SHP77 treated with DMSO at 0.1 percent for 48 hours (cell line): ENCODE results near the gene AKR7A3.
"Not testable (repeated sequence)": the region's sequence is repeated elsewhere in the genome, so short reads cannot be mapped to it uniquely, and the experiment has no call there.

Experiments
- DNase-seq: peaks from one replicate; lab custom pipeline; 2025; lab: John Stamatoyannopoulos, UW

AKR7A3 gene

GRCh38 chr1:19317126-19317910, 28.7 kb upstream of the AKR7A3 start:
- no peak for DNase-seq

GRCh38 chr1:19315378-19316198, 27.0 kb upstream of the AKR7A3 start:
- no peak for DNase-seq

DNA sequence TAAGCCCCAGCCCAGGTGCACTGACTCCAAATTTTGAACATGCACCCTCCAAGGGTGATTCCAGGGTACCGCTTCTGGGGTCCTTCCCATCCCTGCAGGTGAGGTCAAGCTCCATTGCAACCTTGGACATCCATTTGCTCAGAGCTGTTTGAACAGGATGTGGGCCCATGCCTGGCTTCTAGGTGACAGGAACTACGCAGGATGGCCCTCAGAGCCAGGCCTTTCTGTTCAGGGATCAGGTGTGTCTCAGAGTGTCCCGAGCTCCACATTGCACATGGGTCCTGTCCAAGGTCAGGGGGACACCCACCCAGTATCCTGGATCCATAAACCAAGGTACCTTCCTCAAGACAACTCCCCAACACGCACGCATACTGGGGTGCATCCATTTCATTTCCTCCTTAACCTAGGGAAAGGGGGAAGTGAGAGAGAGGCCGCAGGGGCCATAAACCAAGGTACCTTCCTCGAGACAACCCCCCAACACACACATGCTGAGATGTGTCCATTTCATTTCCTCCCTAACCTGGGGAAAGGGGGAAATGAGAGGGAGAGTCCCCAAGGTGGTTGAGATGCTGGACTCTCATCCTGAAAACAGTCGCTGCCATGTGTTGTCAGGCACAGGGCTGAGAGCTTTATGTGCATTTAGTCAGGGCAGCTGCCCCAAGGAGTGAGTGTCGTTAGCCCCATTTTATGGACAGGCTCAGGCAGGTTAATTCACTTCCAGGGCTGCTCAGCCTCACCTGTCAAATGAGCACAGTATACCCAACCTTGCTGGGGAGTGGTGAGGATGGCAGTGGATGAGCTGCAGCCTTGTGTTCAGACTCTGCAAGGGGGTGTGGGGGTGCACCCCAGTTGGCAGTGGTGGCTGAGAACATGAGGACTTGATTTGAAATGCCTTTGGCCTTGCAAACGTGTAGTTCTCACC, 25.7 kb upstream of the AKR7A3 start:
- DNase-seq = no peak

DNA sequence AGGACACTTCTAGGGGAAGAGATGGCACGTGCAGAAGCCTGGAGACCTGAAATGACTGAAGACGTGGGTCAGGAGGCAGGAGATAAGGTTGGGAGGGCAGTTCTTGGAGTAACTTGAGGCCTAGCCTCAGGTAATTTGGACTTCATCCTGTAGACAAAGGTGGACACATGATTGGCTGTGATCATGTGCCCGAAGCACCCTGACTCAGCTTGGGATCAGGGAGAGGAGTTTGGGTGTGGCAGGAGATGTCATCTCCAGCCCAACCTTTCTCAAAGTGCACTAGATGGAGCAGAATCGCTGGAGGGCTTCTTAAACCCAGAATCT, 25.0 kb upstream of the AKR7A3 start:
- no peak for DNase-seq

GRCh38 chr1:19312782-19313635, 24.4 kb upstream of the AKR7A3 start:
- no peak for DNase-seq

- peak; percentile 54 for DNase-seq
These were observed 23.6 kb upstream of the AKR7A3 start, which contains the start of the genes AKR7A2 and SLC66A1 for GRCh38 chr1:19311931-19312781. Gene AKR7A2, minus strand, starts transcription at chr1:19312144. Its CDS starts 20 bp downstream, at chr1:19312124. Gene SLC66A1, plus strand, starts transcription at chr1:19312326. Its CDS starts 5,352 bp downstream, at chr1:19317678.

DNA sequence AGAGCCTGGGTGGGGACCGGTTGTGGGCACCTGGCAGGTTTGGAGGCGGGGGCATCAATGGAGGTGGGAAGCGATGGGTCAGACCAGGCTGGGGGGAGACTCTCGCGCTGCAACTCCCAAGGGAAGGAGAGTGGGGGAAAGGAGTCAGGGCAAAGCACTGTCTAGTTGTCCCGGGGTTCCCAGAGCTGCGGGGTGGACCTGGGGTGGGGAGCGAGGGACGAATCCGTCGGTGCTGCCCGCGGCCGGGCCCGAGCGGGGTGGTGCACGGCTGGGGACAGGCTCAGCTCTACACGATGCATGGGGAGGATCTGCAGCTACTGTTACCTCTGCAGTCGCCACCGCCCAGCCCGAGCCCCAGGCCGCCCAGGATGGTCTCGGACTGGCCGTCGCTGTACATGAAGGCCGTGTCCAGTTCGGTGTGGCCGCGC, 22.9 kb upstream of the AKR7A3 start:
- no peak for DNase-seq

DNA sequence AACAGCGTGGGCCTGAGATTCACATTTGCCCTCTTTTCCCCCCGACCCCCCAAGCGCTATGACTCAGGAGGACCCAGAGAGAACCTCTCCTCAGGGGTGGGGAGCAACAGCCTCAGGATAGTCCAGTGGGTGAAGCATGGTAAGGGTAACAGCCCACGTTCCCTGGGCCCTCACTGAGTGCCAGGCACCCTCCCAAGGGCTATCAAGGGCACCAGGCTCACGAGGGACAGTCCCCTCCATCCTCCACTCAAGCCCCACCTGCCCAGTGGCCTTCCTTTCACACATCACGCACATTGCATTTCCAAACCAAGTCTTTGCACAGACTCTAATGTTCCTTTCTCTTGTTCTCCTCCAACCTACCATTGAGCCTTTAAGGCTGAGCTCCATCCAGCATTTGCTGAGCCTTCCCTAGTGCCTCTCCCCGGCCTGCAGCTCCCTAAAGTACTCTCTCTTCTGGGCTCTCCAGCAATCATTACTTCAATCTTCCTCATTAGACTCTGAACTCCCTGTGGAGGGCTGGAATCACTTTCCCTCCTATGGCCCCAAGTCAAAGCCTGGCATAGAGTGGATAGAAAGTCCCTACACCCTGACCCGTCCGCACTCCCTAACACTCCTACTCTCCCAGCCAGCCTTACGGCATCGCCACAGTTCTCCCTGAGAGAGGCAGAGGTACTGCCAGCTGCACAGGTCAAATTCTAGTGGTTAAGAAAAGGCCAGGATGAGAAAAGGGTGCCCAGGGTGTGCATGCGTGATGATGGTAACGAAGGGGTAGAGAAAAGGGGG, 22.3 kb upstream of the AKR7A3 start:
- DNase-seq = no peak

DNA sequence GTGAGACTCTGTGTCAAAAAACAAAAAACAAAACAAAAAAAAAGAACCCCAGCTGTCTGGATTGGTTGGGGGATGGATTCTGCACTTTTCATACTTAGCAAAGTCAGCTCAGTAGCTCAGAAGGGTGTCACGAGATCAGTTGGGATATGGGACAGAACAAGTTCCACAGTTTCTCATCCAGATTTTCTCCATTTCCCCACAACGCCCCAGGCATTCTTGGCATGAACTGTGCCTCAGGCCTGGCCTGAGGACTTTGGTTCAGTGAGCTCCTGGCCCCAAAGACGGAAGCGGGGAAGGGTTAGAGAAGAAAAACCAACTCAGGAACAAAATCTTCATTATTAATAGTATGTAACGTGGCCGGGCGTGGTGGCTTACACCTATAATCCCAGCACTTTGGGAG, 21.5 kb upstream of the AKR7A3 start:
- DNase-seq = no peak

DNA sequence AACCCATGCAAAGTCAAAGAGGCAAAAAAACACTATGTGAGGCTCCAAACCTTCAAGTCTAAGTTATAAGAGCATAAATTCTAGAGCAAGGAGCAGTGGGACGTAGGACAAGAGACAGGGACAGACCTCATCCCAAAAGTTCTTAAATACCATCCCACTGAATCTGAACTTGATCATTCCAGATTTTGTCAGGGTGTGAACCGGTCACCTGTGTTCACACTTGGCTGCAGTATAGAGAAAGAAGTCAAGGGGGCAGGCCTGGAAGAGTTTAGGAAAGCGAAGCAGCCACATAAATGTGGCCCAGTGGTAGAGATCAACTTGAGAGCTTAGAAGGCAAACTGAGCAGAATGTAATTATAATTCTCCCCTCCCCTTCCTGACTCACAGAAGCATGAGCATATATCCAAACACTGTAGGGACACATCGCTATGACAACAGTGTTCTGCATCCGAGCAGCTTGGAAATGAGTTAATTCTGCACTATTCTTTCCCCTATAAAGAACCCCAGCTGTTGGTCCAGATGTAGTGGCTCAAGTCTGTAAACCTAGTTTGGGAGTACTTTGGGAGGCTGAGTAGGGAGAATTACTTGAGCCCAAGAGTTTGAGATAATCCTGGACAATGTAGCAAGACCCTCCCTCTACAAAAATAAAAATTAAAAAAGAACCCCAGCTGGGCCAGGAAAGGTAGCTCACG, 20.7 kb upstream of the AKR7A3 start:
- no peak for DNase-seq

DNA sequence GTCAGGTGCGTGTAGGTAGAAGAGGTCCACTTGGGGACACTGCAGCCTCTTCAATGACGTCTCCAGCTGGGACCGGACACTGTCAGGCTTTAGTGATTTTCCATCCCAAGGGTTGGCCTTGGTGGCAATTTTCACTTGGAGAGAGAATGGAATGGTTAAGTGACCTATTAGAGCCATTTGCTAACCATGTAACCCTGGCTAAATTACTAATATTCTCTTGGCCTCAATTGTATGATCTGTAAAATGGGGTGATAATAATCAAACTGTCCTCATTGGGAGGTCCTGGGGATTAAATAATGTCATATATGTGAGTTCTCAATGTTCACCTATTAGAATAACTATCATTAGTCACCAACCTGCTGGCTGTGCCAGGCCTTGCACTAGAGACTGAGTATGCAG, 19.9 kb upstream of the AKR7A3 start:
- DNase-seq = no peak

DNA sequence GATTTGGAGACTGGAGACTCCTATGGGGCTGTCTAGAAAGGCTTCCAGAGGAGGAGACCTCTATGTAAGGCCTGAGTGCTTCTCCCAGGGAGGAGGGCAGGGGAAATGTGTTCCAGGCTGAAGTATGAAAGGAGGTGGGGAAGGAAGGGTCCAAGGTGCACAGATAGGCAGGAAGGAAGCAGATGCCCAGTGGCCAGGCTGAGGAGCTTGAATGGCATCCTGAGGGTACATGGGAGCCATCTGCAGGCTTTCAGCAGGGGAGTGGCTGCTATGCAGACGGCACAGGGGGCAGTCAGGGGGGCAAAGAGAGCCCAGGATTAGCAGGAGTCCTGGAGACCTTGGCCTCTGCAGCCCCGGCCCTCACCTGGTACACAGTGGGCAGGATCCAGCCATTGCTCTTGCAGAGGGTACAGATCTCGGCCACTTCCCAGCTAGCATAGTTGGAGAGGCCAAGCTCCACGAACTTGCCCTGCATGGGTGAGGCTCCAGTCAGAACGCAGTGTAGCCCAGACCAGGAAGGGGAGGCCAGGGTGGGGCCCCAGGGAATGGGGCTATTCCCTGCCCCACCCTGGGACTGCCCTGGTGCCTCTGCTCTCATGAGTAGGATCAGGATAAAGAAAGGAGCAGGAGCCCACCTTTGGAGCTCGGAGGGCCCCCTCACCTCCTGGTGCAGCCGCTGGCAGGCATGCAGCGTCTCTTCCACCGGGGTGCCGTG, 19.4 kb upstream of the AKR7A3 start:
- no peak for DNase-seq

- no peak for DNase-seq
These were observed 18.4 kb upstream of the AKR7A3 start for GRCh38 chr1:19306941-19307340.

- DNase-seq = no peak
These were observed 17.3 kb upstream of the AKR7A3 start for GRCh38 chr1:19305880-19306279.

- DNase-seq = not testable (repeated sequence)
These were observed 15.5 kb upstream of the AKR7A3 start for GRCh38 chr1:19304081-19304480.

- no peak for DNase-seq
These were observed 11.6 kb upstream of the AKR7A3 start for GRCh38 chr1:19300211-19300610.

GRCh38 chr1:19294638-19295037, 6.1 kb upstream of the AKR7A3 start:
- no peak for DNase-seq

DNA sequence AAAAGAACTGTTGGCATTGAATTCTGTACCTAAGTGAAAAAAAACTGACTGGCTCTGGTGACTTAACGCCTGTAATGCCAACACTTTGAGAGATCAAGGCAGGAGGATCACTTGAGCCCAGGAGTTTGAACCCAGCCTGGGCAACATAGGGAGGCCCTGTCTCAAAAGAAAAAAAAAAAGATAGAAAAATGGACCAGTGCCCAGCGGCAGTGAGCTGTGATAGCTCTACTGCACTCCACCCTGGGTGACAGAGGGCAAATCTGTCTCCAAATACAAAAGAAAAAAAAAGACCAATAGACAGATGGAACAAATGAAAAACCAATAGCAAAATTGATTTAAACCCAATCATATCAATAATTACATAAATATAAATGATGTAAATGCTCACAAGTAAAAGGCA, 674 bp upstream of the AKR7A3 start:
- DNase-seq = no peak
